GM10266 (cell line): ENCODE data around the gene DDX1.
"Not testable (repeated sequence)": the region's sequence is repeated elsewhere in the genome, so short reads cannot be mapped to it uniquely, and the experiment has no call there.

Experiments
- DNase-seq: peaks from one replicate; pipeline ENCODE4 v3.0.0; 2012; ENCODE audit errors: extremely low spot score
- TF ChIP-seq, protein P1 (sequence below): IDR thresholded peaks from 2 replicates; pipeline ENCODE4 v1.5.1; 2012; ENCODE audit warnings: mild to moderate bottlenecking, low read depth; ENCODE audit not compliant: control insufficient read depth, insufficient read depth; ENCODE audit errors: missing control alignments

DDX1 gene

DNA sequence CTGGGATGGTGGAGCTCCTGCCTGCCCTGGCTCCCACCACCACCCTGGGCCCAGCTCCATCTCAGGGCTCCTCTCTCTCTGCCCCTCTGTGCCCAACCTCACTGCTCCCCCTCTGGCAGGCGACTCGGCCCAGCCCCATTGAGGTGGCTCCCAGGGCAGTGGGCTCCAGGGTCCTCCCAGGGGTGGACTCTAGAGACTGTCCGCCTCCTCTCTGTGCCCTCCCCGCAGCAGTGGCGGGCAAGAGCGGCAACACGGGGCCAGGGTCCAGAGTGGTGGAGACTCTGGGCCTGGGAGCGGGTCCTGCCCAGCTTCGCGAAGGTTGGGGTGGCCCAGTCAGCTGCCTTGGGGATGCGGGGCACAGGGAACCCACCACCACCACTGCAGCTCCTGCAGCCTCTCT, 27.4 kb downstream of the DDX1 start:
- TF ChIP-seq, protein P1, sequence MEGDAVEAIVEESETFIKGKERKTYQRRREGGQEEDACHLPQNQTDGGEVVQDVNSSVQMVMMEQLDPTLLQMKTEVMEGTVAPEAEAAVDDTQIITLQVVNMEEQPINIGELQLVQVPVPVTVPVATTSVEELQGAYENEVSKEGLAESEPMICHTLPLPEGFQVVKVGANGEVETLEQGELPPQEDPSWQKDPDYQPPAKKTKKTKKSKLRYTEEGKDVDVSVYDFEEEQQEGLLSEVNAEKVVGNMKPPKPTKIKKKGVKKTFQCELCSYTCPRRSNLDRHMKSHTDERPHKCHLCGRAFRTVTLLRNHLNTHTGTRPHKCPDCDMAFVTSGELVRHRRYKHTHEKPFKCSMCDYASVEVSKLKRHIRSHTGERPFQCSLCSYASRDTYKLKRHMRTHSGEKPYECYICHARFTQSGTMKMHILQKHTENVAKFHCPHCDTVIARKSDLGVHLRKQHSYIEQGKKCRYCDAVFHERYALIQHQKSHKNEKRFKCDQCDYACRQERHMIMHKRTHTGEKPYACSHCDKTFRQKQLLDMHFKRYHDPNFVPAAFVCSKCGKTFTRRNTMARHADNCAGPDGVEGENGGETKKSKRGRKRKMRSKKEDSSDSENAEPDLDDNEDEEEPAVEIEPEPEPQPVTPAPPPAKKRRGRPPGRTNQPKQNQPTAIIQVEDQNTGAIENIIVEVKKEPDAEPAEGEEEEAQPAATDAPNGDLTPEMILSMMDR, result no peak
- DNase-seq, result no peak

DNA sequence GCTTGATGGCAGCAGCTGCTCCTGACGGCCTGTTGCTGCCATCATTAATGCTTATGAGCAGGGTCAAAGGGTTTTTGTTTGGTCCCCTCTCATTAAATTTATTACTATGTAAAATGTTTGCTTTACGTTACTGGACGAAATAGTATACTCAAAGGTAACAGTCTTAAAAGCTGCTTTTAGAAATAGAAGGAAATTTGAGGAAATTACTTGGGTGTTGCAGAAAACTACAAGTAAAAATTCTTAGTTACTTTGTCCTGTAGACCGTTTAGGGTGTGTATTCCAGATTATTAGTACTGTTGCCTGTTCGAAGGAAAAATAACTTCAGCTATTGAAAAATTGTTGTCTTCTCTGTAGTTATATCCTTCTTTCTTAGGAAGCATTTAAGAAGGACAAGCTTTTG, 27.8 kb downstream of the DDX1 start:
- TF ChIP-seq, protein P1, result no peak
- DNase-seq, result no peak

DNA sequence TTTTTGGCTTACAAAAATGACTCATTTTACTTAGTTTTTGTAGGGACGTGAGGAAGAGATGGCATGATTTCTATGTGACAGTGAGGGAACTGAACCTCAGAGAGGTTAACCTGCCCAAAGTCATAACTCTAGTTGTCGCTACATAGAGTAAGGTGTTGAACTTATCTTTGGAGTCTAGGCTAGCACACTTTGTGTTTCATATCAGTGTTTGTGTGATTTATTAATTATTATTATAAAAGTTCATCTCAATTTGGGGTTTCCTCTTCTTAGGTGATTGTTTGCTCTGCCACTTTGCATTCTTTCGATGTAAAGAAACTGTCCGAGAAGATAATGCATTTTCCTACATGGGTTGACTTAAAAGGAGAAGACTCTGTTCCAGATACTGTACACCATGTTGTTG, 28.3 kb downstream of the DDX1 start:
- no peak for DNase-seq
- TF ChIP-seq, protein P1, result no peak

DNA sequence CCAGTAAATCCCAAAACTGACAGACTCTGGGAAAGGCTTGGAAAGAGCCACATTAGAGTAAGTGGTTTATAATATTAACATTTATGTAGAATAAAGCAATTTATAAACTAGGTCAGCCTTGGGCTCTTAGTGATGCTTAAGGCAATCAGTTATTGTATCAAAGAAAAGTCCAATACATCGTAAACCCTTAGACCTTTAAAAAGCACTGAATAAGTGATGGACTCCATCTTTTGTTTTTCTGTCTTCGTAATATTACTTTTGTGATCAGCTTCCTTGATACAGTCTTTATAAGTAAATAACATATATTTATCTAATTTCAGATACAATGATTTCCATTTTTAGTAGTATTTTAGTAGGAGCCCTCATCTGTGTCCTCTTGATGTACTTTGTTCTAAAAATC, 28.7 kb downstream of the DDX1 start:
- DNase-seq, result no peak
- TF ChIP-seq, protein P1, result no peak

DNA sequence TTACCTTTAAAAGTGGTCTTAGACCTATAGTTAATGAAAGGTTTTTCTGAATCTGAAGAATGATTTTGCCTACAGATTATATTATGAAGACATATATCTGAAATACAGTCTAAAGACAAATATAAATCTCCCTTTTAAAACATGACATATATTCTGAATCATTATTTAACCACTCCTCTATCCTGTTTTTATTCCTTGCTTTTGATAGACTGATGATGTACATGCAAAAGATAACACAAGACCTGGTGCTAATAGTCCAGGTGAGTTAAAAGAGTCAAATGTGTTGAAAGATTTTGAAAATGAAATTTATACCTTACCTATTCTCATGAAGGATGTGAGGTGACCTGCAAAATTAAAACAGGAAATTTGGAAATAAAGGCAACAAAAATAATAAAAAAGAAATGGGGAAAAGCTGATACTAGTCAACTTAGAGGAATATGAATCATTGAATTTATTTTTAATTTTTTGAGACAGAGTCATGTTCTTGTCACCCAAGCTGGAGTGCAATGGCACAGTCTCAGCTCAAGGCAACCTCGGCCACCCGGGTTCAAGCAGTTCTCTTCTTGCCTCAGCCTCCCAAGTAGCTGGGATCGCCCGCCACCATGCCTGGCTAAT, 29.3 kb downstream of the DDX1 start:
- TF ChIP-seq, protein P1, result no peak

DNA sequence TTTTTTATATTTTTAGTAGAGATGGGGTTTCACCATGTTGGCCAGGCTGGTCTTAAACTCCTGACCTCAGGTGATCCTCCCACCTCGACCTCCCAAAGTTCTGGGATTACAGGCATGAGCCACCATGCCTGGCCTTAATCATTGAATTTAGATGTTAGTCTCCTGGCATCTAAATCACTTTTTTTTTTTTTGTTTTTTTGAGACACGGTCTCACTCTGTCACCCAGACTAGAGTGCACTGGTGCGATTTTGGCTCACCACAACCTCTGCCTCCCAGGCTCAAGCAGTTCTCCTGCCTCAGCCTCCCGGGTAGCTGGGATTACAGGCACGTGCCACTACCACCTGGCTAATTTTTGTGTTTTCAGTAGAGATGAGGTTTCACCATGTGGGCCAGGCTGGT, 29.8 kb downstream of the DDX1 start:
- DNase-seq, result not testable (repeated sequence)

More for the DNA sequence above, 29.3 kb downstream of the DDX1 start:
- no peak for DNase-seq

DNA sequence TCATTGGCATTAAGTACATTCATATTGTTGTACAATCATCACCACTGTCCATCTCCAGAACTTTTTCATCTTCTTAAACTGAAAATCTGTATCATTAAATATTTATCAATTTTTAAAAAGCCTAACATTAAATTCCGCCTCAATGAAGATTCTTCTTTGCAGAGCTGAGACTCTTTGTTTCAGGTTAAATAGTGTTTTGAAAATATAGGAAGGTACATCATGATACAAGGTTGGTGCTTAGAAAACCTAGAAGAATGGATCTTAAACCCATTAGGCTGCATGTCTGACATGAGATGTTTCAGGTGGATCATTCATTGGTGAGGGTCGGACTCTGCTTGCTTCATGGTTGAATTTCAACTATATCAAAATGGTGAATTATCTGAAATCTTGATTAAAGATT, 30.5 kb downstream of the DDX1 start:
- DNase-seq, result no peak
- TF ChIP-seq, protein P1, result no peak
